HepG2 (cell line): ENCODE results near the gene CACNA1D. TPM values are rescaled to one million over a fixed set of nuclear protein-coding genes. Genes with fewer than 3 reads are reported as not detected.

Experiments used
- ADNP ChIP-seq: sonication (generic); formaldehyde crosslinking; IDR thresholded peaks from 2 replicates; pipeline ENCODE4 v1.4.0; 2020; ENCODE audit warnings: missing genetic modification reagents
- ELF3 ChIP-seq: IDR thresholded peaks from 2 replicates; pipeline ENCODE4 v1.6.1; 2016; ENCODE audit warnings: missing genetic modification reagents, missing compliant biosample characterization
- EP300 ChIP-seq, 3 experiments: sonication (generic) in 1 of 3; formaldehyde crosslinking in 1 of 3; IDR thresholded peaks; 2 replicates each; pipeline versions ENCODE4 v1.5.1 to v1.6.1; 2011 to 2020; ENCODE audit warnings: low read depth in 2 of 3, low read length in 2 of 3, borderline replicate concordance in 1 of 3, improper control_type of control experiment in 1 of 3, mild to moderate bottlenecking in 1 of 3, missing genetic modification reagents in 1 of 3, moderate library complexity in 1 of 3
- FOSL2 ChIP-seq: sonication (generic); formaldehyde crosslinking; IDR thresholded peaks from 2 replicates; pipeline ENCODE4 v1.4.0; 2020; ENCODE audit warnings: missing genetic modification reagents
- GATAD2A ChIP-seq: IDR thresholded peaks from 2 replicates; pipeline ENCODE4 v1.6.1; 2016
- HNF4G ChIP-seq, 2 experiments: sonication (generic) in 1 of 2; formaldehyde crosslinking in 1 of 2; IDR thresholded peaks; 2 replicates each; pipeline versions ENCODE4 v1.4.0 to v1.6.1; 2011 to 2020; ENCODE audit warnings: borderline replicate concordance in 2 of 2, low read depth in 2 of 2, mild to moderate bottlenecking in 2 of 2, low read length in 1 of 2, missing genetic modification reagents in 1 of 2, moderate library complexity in 1 of 2
- SOX13 ChIP-seq, 3 experiments: fragments of 450-650 bp in 1 of 3; sonication (generic) in 1 of 3; formaldehyde crosslinking in 1 of 3; IDR thresholded peaks in 2 of 3; conservative IDR thresholded peaks in 1 of 3; 2 replicates each; pipeline versions ENCODE4 v1.5.0 to v1.6.1; 2016 to 2020; ENCODE audit warnings: antibody characterized with exemption in 1 of 3, mild to moderate bottlenecking in 1 of 3, missing compliant biosample characterization in 1 of 3, missing genetic modification reagents in 1 of 3, moderate library complexity in 1 of 3
- TRIM24 ChIP-seq: sonication (generic); formaldehyde crosslinking; IDR thresholded peaks from 2 replicates; pipeline ENCODE4 v1.8.0; 2022; ENCODE audit warnings: mild to moderate bottlenecking, missing genetic modification reagents
- ZKSCAN5 ChIP-seq: sonication (generic); formaldehyde crosslinking; IDR thresholded peaks from 2 replicates; pipeline ENCODE4 v1.5.1; 2020; ENCODE audit warnings: mild to moderate bottlenecking, missing genetic modification reagents
- ZNF501 ChIP-seq: sonication (generic); formaldehyde crosslinking; IDR thresholded peaks from 2 replicates; pipeline ENCODE4 v1.5.1; 2020; ENCODE audit warnings: mild to moderate bottlenecking, moderate library complexity, missing genetic modification reagents
- ZNF660 ChIP-seq: sonication (generic); formaldehyde crosslinking; IDR thresholded peaks from 2 replicates; pipeline ENCODE4 v1.5.1; 2020; ENCODE audit warnings: mild to moderate bottlenecking, low read depth, missing genetic modification reagents, borderline replicate concordance
- polyA plus RNA-seq, 8 experiments: library from polyadenylated mRNA; depleted of rRNA in 3 of 8; stranded (reverse) in 7 of 8; unstranded in 1 of 8; fragments of >200 nt; fragmentation: Illumina TruSeq in 4 of 8; extraction: Trizol in 4 of 8; gene quantifications; 2 replicates each; pipeline versions ENCODE4 v1.2.1 to v1.2.3, GENCODE V29; 2011 to 2016; ENCODE audit warnings: low read depth in 4 of 8, missing spikeins in 1 of 8, mixed read lengths in 1 of 8; ENCODE audit not compliant: insufficient read depth in 1 of 8
- total RNA-seq, 5 experiments: library from RNA; depleted of rRNA; stranded (reverse); fragments of >200 nt; fragmentation: Illumina TruSeq; extraction: Trizol; gene quantifications; 2 replicates each; pipeline ENCODE4 v1.2.3, GENCODE V29; 2016; ENCODE audit warnings: low read depth in 1 of 5
- TF ChIP-seq, protein P1 (sequence below): sonication (generic); formaldehyde crosslinking; IDR thresholded peaks from 2 replicates; pipeline ENCODE4 v1.4.0; 2020; ENCODE audit warnings: mild to moderate bottlenecking, low read depth, missing genetic modification reagents
- TF ChIP-seq, protein P2 (sequence below): sonication (generic); formaldehyde crosslinking; IDR thresholded peaks from 2 replicates; pipeline ENCODE4 v1.4.0; 2020; ENCODE audit warnings: missing genetic modification reagents
- TF ChIP-seq, protein P3 (sequence below): sonication (generic); formaldehyde crosslinking; IDR thresholded peaks from 2 replicates; pipeline ENCODE4 v1.8.1; 2023; ENCODE audit warnings: mild to moderate bottlenecking, moderate library complexity, missing genetic modification reagents
- TF ChIP-seq, protein P4 (sequence below): sonication (generic); formaldehyde crosslinking; IDR thresholded peaks from 2 replicates; pipeline ENCODE4 v1.4.0; 2020; ENCODE audit warnings: missing genetic modification reagents, borderline replicate concordance
- TF ChIP-seq, protein P5 (sequence below): IDR thresholded peaks from 2 replicates; pipeline ENCODE4 v1.4.0; 2020; ENCODE audit warnings: mild to moderate bottlenecking, missing genetic modification reagents

Gene CACNA1D
- total and polyA plus RNA-seq, 2 of the 13 experiments (the other 11 are each of a cell fraction or from before 2014, with no cell fraction given): 0.26 to 0.38 TPM

DNA sequence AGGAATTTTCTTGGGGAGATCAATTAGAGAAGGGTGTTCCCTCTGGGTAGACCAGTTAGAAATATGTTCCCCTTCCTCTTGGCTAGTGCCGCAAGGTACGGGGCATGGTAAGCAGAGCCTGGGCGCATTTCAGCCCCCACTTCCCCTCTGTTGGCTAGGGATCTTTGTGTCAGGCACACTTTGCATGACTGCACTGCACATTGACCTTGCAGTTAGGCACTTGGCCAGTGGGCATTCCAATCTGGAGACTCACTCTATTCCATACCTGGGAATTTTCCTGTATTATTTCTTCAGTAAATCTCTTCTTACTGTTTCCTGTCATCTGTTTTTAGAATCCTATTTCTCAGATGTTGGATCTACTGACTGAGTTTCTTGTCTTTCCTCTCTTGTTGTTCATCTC is 30.0 kb upstream of the CACNA1D start (continued):
- TF ChIP-seq, protein P1, sequence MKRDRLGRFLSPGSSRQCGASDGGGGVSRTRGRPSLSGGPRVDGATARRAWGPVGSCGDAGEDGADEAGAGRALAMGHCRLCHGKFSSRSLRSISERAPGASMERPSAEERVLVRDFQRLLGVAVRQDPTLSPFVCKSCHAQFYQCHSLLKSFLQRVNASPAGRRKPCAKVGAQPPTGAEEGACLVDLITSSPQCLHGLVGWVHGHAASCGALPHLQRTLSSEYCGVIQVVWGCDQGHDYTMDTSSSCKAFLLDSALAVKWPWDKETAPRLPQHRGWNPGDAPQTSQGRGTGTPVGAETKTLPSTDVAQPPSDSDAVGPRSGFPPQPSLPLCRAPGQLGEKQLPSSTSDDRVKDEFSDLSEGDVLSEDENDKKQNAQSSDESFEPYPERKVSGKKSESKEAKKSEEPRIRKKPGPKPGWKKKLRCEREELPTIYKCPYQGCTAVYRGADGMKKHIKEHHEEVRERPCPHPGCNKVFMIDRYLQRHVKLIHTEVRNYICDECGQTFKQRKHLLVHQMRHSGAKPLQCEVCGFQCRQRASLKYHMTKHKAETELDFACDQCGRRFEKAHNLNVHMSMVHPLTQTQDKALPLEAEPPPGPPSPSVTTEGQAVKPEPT (CRISPR knock-in tag): no peak
- TF ChIP-seq ZNF660 (CRISPR knock-in tag) (no peak), TRIM24 (no peak), ADNP (no peak), ELF3 (CRISPR knock-in tag) (peak; percentile 20; the same call in 1 of the 2 replicates), FOSL2 (CRISPR knock-in tag) (peak; percentile 89), EP300 (IDR thresholded peaks at IDR 0.05; ENCODE audit: low read depth in 2 of 2, low read length in 2 of 2) (peak in 1 of 2 experiments; percentile 45; a peak in 1 of 4 replicates), EP300 (CRISPR knock-in tag; IDR thresholded peaks at IDR 0.05; ENCODE audit: borderline replicate concordance) (no peak), SOX13 (IDR thresholded peaks at IDR 0.05) (no peak), SOX13 (CRISPR knock-in tag; conservative IDR thresholded peaks at IDR 0.05 in 1 of 2, IDR thresholded peaks at IDR 0.05 in 1 of 2) (peak in 1 of 2 experiments; percentile 14; a peak in 1 of 4 replicates), HNF4G (IDR thresholded peaks at IDR 0.05; ENCODE audit: borderline replicate concordance, low read depth, low read length) (0 out of 2 replicates have a peak, but pooled peaks have one; percentile 8), HNF4G (CRISPR knock-in tag; IDR thresholded peaks at IDR 0.05; ENCODE audit: borderline replicate concordance, low read depth) (no peak), ZNF501 (no peak), ZKSCAN5 (CRISPR knock-in tag) (no peak), GATAD2A (CRISPR knock-in tag) (peak; percentile 60)
- TF ChIP-seq, protein P2, sequence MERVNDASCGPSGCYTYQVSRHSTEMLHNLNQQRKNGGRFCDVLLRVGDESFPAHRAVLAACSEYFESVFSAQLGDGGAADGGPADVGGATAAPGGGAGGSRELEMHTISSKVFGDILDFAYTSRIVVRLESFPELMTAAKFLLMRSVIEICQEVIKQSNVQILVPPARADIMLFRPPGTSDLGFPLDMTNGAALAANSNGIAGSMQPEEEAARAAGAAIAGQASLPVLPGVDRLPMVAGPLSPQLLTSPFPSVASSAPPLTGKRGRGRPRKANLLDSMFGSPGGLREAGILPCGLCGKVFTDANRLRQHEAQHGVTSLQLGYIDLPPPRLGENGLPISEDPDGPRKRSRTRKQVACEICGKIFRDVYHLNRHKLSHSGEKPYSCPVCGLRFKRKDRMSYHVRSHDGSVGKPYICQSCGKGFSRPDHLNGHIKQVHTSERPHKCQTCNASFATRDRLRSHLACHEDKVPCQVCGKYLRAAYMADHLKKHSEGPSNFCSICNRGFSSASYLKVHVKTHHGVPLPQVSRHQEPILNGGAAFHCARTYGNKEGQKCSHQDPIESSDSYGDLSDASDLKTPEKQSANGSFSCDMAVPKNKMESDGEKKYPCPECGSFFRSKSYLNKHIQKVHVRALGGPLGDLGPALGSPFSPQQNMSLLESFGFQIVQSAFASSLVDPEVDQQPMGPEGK: peak; percentile 54; the same call in 1 of the 2 replicates
- TF ChIP-seq, protein P3, sequence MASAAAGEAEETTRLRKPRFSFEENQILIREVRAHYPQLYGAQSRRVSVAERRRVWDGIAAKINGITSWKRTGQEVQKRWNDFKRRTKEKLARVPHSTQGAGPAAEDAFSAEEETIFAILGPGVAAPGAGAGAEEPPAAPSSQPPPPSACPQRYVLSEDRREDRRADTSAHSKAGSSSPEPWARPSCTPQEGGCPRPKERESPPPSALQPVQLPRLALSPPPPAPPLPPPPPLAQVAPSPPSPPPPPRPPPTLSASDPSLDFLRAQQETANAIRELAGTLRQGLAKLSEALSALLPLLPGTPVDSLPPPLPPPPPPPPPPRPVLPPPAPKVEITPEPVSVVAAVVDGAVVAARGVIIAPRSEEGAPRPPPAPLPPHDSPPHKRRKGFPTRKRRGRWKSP: no peak
- TF ChIP-seq, protein P4, sequence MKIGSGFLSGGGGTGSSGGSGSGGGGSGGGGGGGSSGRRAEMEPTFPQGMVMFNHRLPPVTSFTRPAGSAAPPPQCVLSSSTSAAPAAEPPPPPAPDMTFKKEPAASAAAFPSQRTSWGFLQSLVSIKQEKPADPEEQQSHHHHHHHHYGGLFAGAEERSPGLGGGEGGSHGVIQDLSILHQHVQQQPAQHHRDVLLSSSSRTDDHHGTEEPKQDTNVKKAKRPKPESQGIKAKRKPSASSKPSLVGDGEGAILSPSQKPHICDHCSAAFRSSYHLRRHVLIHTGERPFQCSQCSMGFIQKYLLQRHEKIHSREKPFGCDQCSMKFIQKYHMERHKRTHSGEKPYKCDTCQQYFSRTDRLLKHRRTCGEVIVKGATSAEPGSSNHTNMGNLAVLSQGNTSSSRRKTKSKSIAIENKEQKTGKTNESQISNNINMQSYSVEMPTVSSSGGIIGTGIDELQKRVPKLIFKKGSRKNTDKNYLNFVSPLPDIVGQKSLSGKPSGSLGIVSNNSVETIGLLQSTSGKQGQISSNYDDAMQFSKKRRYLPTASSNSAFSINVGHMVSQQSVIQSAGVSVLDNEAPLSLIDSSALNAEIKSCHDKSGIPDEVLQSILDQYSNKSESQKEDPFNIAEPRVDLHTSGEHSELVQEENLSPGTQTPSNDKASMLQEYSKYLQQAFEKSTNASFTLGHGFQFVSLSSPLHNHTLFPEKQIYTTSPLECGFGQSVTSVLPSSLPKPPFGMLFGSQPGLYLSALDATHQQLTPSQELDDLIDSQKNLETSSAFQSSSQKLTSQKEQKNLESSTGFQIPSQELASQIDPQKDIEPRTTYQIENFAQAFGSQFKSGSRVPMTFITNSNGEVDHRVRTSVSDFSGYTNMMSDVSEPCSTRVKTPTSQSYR (CRISPR knock-in tag): no peak
- TF ChIP-seq, protein P5, sequence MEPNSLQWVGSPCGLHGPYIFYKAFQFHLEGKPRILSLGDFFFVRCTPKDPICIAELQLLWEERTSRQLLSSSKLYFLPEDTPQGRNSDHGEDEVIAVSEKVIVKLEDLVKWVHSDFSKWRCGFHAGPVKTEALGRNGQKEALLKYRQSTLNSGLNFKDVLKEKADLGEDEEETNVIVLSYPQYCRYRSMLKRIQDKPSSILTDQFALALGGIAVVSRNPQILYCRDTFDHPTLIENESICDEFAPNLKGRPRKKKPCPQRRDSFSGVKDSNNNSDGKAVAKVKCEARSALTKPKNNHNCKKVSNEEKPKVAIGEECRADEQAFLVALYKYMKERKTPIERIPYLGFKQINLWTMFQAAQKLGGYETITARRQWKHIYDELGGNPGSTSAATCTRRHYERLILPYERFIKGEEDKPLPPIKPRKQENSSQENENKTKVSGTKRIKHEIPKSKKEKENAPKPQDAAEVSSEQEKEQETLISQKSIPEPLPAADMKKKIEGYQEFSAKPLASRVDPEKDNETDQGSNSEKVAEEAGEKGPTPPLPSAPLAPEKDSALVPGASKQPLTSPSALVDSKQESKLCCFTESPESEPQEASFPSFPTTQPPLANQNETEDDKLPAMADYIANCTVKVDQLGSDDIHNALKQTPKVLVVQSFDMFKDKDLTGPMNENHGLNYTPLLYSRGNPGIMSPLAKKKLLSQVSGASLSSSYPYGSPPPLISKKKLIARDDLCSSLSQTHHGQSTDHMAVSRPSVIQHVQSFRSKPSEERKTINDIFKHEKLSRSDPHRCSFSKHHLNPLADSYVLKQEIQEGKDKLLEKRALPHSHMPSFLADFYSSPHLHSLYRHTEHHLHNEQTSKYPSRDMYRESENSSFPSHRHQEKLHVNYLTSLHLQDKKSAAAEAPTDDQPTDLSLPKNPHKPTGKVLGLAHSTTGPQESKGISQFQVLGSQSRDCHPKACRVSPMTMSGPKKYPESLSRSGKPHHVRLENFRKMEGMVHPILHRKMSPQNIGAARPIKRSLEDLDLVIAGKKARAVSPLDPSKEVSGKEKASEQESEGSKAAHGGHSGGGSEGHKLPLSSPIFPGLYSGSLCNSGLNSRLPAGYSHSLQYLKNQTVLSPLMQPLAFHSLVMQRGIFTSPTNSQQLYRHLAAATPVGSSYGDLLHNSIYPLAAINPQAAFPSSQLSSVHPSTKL: peak; percentile 53
